IPS-NIHi7 (cell line): ENCODE measurements around the gene GNAL.
A peak's percentile ranks its signal among the peaks of the same experiment; 100 is the strongest.
"Not testable (repeated sequence)": the region's sequence is repeated elsewhere in the genome, so short reads cannot be mapped to it uniquely, and the experiment has no call there.

Source experiments
- DNase-seq: peaks from one replicate; pipeline ENCODE4 v3.0.0; 2012; ENCODE audit warnings: mixed read lengths; ENCODE audit errors: extremely low spot score

GNAL gene

GRCh38 chr18:11688972-11689668 is at the start of gene GNAL:
Gene GNAL (plus strand): TSS chr18:11689264. CDS start chr18:11689564, 300 bp downstream.
- peak; percentile 87 for DNase-seq

GRCh38 chr18:11647310-11647709 is 41.8 kb upstream of the GNAL start:
- not testable (repeated sequence) for DNase-seq

GRCh38 chr18:11647804-11648203 is 41.3 kb upstream of the GNAL start:
- not testable (repeated sequence) for DNase-seq

GRCh38 chr18:11649839-11650238 is 39.2 kb upstream of the GNAL start:
- DNase-seq, result no peak

GRCh38 chr18:11651899-11652298 is 37.2 kb upstream of the GNAL start:
- DNase-seq, result no peak

- no peak for DNase-seq
Measured at GRCh38 chr18:11653521-11653920, 35.5 kb upstream of the GNAL start.

GRCh38 chr18:11654736-11655605 is 34.1 kb upstream of the GNAL start:
- peak; percentile 87 for DNase-seq

- DNase-seq, result peak; percentile 61
Measured at GRCh38 chr18:11655606-11655932, 33.5 kb upstream of the GNAL start.

GRCh38 chr18:11657152-11657551 is 31.9 kb upstream of the GNAL start:
- no peak for DNase-seq

- no peak for DNase-seq
Measured at GRCh38 chr18:11657554-11657953, 31.5 kb upstream of the GNAL start.

- DNase-seq, result no peak
Measured at GRCh38 chr18:11658019-11658418, 31.0 kb upstream of the GNAL start.

GRCh38 chr18:11658989-11659388 is 30.1 kb upstream of the GNAL start:
- DNase-seq, result no peak

- DNase-seq, result no peak
Measured at GRCh38 chr18:11660691-11661090, 28.4 kb upstream of the GNAL start.

GRCh38 chr18:11661430-11661829 is 27.6 kb upstream of the GNAL start:
- no peak for DNase-seq

GRCh38 chr18:11663439-11664029 is 25.5 kb upstream of the GNAL start:
- DNase-seq, result no peak

- DNase-seq, result no peak
Measured at GRCh38 chr18:11664286-11664685, 24.8 kb upstream of the GNAL start.

- DNase-seq, result no peak
Measured at GRCh38 chr18:11665146-11665545, 23.9 kb upstream of the GNAL start.

- no peak for DNase-seq
Measured at GRCh38 chr18:11665587-11665986, 23.5 kb upstream of the GNAL start.

GRCh38 chr18:11666176-11666575 is 22.9 kb upstream of the GNAL start:
- DNase-seq, result no peak

- DNase-seq, result no peak
Measured at GRCh38 chr18:11666831-11667230, 22.2 kb upstream of the GNAL start.

- DNase-seq, result no peak
Measured at GRCh38 chr18:11667578-11667977, 21.5 kb upstream of the GNAL start.

- no peak for DNase-seq
Measured at GRCh38 chr18:11668441-11669169, 20.5 kb upstream of the GNAL start.
